GM19238 (cell line): ENCODE measurements around the gene SEPTIN2.
"Not testable (repeated sequence)": the region's sequence is repeated elsewhere in the genome, so short reads cannot be mapped to it uniquely, and the experiment has no call there.

Experiments used
- DNase-seq: peaks from one replicate; pipeline ENCODE4 v3.0.0; 2011; ENCODE audit warnings: low spot score; ENCODE audit not compliant: insufficient read length

Gene SEPTIN2

DNA sequence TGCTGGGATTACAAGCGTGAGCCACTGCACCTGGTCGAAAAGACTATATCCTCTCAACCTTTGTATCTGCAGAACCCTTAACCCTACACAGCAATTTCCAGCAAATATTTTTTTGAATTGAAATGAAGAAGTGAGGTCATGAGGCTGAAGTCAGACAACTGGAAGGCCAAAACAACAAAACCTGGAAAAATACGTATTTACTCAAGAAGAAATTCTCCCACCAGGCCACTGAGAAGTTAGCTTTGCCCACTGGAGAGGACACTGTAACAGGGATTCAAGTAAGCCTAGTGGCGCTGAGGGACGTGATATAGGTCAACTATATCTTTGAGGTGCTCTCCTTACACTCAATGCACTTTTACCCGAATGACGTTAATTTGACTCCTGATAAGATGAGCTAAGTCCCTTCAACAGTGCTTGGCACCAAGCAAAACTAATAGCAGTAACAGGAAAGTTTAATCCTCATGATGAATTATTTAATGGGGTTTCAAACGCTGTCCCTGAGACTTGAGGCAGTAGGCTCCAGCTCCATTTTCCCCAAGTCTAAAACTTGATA lies 2.1 kb upstream of the SEPTIN2 start:
- no peak for DNase-seq

DNA sequence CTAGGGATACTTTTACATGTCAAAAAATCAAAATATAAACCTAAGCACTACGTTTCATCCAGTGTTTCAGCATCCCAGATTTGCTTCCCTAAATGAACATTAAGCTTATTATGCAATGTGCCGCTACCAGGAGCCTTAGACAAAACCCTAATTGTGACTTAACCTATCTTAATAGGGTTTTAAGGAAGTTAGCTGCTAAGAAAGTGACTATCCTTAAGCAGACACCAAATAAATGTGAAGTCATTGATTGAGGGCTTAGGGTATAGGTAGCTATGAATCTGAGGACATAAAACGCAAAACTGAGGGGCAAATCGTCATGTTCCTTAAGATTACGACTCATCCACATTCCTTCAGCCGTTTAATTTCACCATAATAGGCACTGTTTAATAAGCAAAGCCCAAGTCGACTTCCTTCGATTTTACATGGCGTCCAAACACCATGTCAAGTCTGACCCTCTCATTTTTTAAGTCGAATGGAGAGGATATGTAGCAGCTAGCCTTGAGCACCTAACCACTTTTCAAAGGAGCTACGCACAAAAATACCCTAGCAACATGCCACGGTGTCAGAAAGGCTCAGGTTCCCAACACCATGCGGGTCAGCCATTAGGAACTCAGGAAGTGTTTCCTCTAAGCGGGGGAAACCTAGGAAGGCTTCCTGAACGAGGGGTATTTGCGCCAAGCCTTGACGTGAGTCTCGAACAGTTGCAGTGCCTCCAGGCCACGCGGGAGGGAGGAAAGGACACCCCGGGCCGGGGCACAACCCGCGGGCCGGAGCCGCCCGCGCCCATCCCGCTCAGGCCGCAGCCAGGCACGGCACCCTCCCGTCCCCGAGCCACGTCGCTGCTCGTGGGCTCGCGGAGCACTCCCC lies 1.3 kb upstream of the SEPTIN2 start:
- no peak for DNase-seq

DNA sequence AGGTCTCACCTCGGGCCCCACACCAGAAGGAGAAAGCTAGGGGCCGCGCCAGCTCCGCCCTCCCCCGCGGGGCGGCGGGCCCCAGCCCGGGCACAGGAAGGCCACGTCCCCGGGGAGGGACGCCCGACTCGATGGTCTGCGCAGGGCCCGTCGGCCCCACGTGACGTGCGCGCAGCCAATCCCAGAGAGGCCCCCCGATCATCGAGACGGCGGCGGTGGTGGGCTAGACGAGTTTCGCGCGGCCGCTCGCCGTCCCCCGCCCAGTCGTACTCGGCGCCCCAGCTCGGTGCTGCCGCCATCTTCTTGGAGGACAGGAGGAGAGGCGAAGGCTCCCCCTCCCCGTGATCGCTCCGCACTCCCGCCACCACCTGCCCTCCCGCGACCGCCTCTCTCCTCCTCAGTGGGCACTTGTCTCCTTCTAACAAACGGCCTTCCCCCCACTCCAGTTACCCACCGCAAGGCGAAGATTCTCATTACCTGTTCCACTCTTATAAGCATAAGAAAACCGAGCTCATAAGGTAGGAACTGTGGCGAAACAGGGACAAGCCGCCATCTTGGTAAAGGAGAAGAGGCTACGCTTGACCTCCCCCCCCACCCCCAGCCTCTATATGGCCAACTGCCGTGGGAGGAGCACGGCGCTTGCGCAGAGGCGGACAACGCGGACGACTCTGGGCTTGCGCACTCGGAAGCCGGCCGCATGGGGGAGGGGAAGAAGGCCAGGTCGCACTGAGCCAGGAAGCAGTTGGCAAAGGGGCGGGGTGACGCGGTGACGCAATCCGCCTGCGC lies 439 bp upstream of the SEPTIN2 start, which contains the start of gene HDLBP:
Gene HDLBP, minus strand, starts transcription at position 580 of the 786 bp plus-strand sequence. CDS start 48,803 bp downstream, outside the sequence.
- peak; percentile 97 for DNase-seq

DNA sequence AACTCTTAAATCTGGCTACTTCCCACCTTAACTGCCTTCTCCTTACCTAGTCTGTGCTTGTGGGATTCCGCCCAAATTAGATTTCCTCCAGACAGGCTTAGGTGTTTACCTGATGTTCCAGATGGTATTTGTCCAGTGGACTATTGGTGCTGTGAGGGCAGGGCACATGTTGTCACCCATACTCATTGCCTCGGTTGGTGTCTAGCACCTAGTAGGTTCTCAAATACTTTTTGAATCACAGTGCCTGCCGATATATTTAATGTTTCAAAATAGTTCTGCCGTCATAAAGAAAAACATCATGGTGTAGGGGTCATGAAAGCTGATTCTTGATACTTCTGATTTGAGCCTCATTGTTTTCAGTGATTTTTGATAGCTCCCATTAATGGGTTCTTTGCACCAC lies 1.1 kb downstream of the SEPTIN2 start:
- no peak for DNase-seq

DNA sequence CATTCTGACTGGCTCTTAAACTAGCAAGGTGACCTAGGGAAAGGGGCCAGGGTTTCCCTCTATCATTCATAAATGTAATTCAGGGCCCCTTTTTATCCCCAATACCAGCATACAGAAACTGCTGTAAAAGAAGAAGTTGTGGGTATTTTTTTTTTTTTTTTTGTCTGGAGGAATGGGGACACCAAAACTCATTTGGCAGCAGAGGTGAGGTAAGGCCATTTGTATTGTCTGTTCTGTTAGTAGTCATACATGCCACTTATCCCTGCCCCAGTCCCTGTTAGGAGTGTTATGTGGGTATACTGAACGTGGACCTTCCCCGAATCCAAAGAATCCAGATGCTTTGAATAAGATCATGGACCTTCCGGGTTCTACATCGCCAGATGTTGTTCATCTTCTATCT lies 1.7 kb downstream of the SEPTIN2 start:
- no peak for DNase-seq

DNA sequence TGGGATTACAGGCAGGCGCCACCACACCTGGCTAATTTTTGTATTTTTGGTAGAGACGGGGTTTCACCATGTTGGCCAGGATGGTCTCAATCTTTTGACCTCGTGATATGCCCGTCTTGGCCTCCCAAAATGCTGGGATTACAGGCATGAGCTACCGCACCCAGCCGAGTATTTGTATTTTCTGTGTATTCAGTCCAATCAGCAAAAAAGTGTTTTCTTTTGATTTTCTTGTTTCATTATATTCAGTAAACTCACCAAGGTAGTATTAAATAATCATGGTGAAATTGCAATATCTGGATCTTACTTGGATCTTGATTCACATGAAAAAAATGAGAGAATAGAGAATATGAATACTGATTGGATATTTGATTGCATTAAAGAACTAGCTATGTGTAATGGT lies 3.1 kb downstream of the SEPTIN2 start:
- DNase-seq: not testable (repeated sequence)

DNA sequence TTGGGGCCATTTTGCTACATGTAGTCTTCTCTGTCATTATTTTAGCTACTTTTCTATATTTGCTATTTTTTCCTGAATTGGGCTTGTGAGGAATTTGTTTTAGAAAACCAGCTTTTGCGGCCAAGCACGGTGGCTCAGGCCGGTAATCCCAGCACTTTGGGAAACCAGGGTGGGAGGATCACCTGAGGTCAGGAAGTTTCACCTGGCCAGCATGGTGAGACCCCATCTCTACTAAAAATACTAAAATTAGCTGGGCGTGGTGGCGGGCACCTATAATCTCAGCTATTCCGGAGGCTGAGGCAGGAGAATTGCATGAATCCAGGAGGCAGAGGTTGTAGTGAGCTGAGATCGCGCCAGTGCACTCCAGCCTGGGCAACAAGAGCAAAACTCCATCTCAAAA lies 4.7 kb downstream of the SEPTIN2 start:
- DNase-seq: no peak

DNA sequence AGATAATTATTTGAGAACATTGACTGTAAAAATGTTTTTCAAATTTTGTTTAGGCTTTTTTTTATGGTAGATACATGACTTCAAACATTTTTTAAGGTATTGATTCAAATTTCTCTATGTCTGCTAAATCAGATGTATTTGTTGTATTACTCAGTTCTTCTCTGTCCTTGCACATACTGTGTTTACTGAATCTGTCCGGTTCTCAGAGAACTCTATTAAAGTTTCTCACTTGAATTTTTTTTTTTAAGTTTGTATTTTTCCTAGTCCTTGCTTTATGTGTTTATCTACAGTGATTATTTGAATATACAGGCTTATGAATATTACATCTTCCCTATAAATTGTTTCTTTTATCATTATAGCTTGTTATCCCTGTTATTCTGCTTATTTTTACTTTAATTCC lies 5.3 kb downstream of the SEPTIN2 start:
- DNase-seq: no peak

DNA sequence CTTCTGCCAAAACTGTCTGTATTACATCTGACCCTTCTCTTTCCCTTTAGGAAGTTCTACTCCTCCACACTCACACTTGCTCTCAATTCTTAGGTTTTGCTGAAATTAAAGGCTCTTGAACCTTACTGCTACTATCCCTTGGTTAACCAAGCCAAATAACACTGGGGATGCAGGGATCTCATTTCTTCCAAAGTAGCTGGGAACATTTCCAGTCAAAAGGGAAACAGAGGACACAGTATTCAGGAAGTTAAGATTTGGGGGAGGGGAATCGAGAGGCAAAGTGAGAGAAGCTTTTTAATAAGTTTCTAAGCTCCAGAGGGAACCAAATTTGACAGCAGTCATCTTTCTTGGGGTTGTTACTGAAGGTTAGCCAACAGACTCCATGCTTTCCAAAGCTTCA lies 6.2 kb downstream of the SEPTIN2 start:
- DNase-seq: no peak

DNA sequence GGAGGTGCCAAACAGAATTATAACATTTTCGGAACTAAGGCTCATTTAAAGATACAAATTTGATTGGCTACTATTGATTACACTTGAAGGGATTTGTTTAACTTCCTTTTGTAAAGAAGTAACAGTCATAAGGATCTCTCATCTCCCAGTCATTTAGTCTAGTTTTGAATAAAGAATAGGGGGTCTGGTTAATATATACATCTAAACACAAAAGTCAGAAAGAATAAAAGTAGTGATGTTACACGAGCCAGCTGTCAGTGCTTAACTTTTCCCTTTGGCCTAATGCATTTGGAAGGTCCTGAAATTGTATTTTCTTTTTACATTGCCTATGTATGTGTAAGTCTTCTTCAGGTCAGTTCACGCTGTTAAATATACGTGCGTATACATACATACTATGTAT lies 8.1 kb downstream of the SEPTIN2 start:
- DNase-seq: no peak

DNA sequence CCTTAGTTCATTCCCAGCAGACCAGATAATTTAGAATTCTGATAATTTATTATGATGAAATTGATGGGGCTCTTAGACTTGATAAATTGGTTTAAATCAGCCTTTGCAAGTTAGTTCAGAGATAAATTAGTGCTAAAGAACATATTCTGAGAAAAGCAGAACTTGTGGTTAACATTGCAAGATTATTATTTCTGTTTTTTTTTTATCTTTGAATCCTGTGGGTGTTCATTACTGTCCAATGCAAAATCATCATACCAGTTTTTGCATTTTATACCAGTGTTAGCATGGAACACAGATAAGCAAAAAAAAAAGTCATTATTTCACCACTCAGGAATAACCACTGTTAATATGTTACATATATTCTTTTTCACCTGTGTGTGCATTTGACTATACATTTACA lies 9.1 kb downstream of the SEPTIN2 start:
- no peak for DNase-seq

DNA sequence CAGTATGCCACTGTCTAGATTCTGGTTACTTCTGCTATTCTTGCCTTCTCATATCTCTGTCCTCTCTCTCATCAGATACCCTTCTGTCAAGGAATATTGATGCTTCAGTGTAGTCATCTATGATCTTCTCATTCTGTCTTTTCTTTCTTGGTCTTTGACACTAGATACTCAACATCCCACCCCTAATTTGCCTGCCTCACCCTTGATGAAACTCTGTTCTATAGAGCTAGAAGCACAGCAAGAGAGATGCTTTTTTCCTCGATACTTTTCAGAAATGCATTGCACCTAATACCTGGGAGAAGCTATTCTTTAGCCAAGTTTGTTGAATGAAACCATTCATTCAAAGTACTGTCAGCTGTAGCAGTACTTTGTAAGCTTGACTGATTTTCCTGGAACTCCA lies 9.5 kb downstream of the SEPTIN2 start:
- DNase-seq: no peak

DNA sequence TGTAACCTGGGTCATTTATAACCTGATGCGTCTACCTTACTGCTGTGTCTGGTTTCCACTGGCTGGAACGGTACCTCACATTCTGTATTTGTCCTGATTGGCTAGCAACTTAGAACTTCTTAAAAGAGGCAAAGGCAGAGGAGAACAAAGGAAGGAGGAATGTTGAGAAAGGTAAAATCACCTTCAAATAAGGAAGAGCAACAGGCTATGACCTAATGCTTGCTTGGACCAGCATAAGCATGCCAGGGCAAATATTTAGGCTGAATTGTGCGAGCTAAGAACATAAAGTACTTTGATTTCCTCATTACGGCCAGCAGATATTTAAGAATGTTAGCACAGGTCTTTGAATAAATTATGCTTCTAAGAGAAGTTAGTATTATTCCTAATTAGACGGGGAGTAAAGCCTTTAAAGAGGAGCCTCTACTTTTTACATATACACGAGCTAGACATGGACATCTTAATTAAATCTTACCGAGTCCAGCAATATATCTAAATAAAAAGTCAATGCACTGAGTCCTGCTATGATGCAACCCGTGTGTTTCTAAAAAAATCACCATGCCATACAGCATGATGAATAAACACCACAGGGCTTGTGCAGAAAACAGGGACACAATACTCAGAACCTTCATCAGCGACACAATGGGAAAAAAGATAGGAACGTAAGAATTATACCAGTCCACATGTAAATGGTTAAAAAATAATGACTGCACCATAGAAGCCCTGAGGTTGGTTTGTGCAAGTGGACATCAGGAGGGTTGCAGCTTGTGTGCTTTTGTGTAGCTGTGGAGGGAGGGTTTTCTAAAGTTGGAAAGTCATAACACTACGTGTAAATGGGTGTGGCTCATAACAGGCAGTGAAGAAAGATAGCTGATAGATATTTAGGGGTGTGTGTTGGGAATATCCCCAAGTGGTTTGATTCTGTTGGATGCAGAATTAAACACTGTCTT lies 14.2 kb downstream of the SEPTIN2 start:
- DNase-seq: no peak

DNA sequence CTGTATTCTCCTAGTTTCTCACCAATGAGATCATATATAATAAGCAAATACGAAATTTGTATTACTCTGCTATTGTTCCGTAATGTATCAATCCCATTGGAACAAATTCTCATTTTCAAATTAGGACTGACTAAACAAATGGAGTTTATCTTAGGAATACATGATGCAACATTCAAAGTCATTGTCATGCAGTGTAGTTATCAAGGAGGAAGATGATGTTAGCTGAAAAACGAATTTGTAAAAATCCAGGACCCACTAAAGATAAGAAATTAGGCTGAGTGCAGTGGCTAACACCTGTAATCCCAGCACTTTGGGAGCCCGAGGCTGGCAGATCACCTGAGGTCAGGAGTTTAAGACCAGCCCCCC lies 14.9 kb downstream of the SEPTIN2 start:
- no peak for DNase-seq

DNA sequence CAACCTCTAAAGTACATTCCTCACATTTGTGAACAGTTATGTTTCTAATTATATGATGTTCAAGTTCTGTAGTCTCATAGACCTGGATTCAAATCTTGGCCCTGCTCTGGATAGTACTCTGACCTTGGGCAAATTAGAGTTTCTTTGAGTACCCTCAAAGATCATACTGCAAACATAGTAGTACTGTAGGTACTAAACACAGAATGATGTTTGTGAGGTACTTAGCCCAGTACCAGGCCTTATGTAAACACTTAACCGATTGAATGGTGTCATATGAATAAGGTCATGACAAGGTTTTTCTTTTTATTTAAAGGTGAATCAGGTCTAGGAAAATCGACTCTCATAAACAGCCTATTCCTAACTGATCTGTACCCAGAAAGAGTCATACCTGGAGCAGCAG lies 19.1 kb downstream of the SEPTIN2 start:
- DNase-seq: no peak

DNA sequence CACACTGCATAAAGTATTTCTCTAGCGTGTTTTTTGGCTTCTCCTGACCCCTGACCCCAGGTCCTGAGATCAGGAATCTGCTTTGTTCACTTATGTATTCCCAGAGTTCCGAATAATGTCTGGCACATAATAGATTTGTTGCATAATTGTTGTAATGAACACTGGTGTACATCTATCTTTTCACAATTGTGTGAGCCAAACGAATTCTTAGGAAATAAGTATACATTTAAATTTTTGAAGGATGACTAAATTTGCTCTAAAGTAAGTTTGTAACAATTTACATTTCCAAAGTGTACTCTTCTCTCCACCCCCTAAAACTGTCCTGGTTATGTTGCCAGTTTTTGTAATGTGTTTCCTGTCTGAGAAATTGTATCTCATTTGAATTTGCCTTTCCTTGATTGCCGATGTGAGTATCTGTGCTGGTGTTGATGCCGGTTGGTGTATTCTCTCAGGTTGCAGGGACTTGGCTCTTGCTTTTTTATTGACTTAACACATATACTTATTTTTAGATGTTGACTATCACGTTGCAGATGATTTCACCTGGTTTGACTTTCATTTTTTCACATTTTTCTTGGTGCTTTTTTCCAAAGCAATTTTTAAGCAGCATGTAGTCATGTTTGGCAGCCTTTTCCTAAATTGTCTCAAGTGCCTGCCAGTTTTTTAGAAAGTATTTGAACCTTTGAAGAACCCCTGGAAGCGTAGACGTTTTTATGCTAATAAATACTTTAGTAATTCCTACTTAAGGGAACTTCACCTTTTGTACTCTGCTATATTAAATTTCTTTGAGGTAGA lies 24.3 kb downstream of the SEPTIN2 start:
- DNase-seq: no peak

DNA sequence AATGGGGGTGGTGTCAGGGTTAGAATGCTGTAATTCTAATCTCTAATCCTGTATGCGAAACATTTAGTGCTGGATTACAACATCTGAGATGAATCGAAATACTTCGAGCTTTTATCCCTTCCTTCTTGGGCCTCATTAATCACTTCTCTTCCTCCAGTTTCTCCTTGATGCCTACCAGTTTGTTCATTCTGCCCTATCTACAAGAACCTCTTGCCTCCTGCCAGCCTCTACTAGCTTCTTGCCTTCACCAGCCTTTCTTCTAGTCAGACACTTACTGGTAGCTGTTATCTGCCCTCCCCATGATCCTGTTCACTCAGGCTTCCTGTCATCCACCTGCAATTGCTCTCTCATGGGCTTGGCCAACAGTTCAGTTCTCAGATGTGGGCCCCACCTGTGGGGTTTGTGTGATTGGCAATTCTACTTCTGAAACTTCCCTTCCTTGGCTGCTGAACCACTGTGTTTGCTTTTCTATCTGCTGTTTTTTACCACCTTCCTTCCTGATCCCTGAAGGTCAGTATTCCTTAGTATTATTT lies 25.0 kb downstream of the SEPTIN2 start:
- no peak for DNase-seq

DNA sequence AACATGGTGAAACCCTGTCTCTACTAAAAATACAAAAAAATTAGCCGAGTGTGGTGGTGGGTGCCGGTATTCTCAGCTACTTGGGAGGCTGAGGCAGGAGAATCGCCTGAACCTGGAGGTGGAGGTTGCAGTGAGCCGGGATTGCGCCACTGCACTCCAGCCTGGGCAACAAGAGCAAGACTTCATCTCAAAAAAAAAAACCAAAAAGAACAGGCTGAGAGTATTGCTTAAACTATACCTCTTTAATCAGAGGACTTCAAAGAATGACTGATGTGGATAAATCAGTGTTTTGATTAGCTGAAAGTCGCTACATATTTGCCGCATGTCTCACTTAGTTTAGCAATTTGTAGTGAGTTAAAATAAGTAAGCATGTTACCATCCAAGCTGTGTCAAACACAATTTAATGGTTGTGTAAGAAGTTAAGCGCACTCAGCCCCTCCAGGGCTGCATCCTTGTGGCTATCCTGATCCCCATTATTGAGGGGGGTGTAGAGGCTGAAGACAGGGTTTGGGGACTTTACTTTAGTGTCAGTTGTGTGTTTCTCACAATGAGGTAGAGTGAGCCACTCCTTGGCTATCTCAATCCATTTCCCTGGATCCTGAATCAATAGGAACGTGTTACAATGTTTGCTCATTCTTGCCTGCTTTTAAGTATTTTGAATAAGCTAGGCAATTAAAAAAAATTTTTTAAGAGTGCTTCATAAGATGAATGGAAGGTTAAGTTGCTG lies 29.4 kb downstream of the SEPTIN2 start:
- no peak for DNase-seq

DNA sequence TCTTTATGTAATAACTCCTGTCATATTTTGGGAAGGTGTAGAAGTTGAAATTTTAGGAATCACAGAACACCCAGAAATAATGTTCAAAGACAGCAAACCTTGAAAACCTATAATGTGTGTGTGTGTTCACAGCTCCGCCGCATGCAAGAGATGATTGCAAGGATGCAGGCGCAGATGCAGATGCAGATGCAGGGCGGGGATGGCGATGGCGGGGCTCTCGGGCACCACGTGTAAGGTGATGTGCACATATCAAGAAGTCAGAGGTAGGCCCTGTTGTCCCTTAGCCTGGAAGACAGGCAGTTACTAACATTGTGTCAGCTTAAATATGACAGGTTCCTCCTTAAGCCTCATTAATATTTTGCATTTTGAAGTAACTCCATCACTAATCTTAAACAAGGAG lies 34.2 kb downstream of the SEPTIN2 start:
- DNase-seq: no peak

DNA sequence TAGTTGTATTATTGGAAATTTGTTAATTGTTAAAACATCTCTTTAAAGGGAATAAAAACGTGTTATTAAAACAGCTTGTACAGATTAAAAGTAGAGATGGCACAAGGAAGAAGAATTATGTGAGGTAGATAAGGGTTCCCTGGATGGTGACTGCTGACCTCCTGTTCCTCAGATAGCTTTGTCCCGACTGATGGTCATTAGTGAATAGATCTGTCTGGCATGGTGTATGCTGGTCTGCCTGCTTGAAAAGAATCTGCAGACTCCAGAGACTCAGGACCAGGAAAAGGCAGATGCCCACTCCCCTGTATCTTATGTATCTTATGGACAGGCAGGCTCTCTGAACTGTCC lies 34.8 kb downstream of the SEPTIN2 start:
- DNase-seq: no peak
